Suppressor macrophage treated with lipopolysaccharide for 4 hours (primary cell): ENCODE measurements around the gene LTA4H.

ENCODE experiments used
- DNase-seq: peaks from one replicate; pipeline ENCODE4 v3.0.0-alpha.2; 2020

Gene LTA4H

DNA sequence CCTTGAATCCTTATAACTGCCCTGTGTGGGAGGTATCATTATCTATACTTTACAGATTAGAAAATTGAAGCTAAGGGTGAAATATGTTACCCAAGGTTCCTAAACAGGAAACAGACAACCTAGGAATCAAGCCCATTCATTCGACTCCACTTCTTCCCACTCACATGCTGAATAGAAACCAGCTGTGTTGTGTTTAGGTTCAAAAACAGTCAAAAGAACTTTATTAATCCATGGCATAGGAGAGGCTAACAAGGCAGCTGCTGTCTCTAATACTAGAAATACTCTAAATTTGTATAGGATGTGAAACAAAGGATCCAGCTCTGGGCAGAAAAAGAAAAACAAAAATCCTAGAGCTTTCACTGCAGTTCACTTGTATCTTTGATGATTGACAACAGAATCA lies 82.4 kb downstream of the LTA4H start:
- peak; percentile 6 for DNase-seq

GRCh38 chr12:95951515-95951914 lies 83.9 kb downstream of the LTA4H start:
- DNase-seq: peak; percentile 43
